ENCODE results near the gene FAM120AOS.

Gene FAM120AOS

DNA sequence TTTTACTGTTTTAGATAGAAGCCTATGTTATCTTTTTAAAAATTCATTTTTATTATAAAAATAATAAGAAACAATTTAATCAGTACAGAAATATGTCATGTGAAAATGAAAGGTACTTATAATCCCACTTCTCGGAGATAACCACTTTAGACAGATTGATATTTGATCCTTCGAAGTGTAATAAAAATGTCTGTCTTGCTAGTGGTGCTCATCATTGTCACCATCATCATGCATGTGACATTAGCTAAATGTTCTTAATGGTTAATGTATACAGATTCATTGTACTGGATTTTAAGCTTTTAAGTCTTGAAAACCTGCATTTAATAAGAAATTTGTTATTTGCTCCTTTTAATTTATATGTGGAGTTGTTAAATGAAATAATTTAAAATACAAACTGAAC is 30.1 kb upstream of the FAM120AOS start:
- H3K27ac ChIP-seq (ENCODE audit: insufficient read depth, low read length, poor library complexity, severe bottlenecking) = no peak overlapping the region
- H3K36me3 ChIP-seq (ENCODE audit: control insufficient read depth, insufficient read depth, low read length) = peaks cover 21% of the 10 kb centered on the region

DNA sequence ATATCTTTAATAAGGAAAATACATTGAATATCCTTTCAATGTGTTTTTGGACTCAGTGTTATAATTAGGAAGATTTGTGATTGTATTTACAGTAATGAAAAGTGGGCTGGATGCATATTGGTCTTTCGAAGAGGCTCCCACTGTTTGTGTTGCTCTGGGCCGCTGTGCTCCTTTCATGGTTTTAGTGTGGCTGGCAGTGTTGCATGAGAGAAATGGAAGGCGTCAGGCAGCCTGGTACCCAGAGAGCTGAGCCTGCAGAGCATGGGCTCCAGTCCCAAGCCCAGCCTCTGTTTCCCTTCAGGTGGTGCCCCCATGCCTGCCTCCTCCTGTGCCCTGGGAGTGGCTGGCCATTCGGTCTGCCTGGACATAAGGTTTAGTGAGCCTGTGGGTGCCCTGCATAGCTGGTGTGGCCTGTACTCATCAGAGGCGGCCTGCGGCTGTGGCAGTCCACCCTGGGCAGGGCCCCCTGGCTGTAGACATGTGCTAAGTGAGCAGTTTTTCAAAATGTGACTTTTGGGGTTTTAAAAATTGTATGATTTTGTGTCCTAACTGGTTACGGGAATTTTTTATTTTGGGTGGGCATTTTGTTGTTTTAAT is 27.4 kb upstream of the FAM120AOS start:
- H3K9me3 ChIP-seq (ENCODE audit: control insufficient read depth, low read length) = no peaks in the 10 kb centered on the region
- no peaks in the 10 kb centered on the region for H3K4me1 ChIP-seq (ENCODE audit: control insufficient read depth, insufficient read depth, low read length, poor library complexity, severe bottlenecking)
- H3K4me3 ChIP-seq (ENCODE audit: insufficient read depth, low read depth, low read length, poor library complexity, severe bottlenecking) = no peak overlapping the region
- H3K27me3 ChIP-seq (replicated peaks; ENCODE audit: control insufficient read depth, insufficient read depth, low read length, poor library complexity, severe bottlenecking) = no peaks in the 10 kb centered on the region
- peaks cover 13% of the 10 kb centered on the region for H3K36me3 ChIP-seq (ENCODE audit: control insufficient read depth, insufficient read depth, low read length)
- H3K27ac ChIP-seq (ENCODE audit: insufficient read depth, low read length, poor library complexity, severe bottlenecking) = no peak overlapping the region
- DNase-seq = no peak

More for the DNA sequence above, 30.1 kb upstream of the FAM120AOS start:
- Histone ChIP-seq H3K27me3 (replicated peaks; ENCODE audit: control insufficient read depth, insufficient read depth, low read length, poor library complexity, severe bottlenecking) (no peaks in the 10 kb centered on the region), H3K9me3 (ENCODE audit: control insufficient read depth, low read length) (no peaks in the 10 kb centered on the region), H3K4me3 (ENCODE audit: insufficient read depth, low read depth, low read length, poor library complexity, severe bottlenecking) (no peak overlapping the region), H3K4me1 (ENCODE audit: control insufficient read depth, insufficient read depth, low read length, poor library complexity, severe bottlenecking) (no peaks in the 10 kb centered on the region)
- DNase-seq = no peak

DNA sequence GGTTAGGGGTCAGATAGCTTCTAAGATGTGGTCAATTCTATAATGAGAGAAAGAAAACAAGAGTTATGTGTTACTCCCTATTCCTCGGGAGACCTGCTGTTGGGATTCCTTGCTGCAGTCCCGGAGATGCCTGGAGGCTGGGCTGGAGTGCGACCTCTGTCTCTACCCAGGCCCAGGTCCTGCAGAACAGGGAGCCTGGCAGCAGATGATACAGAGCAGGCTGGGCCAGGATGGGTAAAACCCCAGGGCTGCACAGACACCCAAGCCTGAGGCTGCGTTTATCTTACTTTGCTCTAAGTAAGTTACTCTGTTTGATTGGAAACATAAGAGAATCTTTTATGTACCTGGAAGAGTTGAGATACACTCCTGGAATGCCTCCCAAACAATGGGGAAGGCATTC is 26.9 kb upstream of the FAM120AOS start:
- Histone ChIP-seq H3K27me3 (replicated peaks; ENCODE audit: control insufficient read depth, insufficient read depth, low read length, poor library complexity, severe bottlenecking) (no peaks in the 10 kb centered on the region), H3K36me3 (ENCODE audit: control insufficient read depth, insufficient read depth, low read length) (peaks cover 8% of the 10 kb centered on the region), H3K4me1 (ENCODE audit: control insufficient read depth, insufficient read depth, low read length, poor library complexity, severe bottlenecking) (no peaks in the 10 kb centered on the region), H3K9me3 (ENCODE audit: control insufficient read depth, low read length) (no peaks in the 10 kb centered on the region), H3K27ac (ENCODE audit: insufficient read depth, low read length, poor library complexity, severe bottlenecking) (no peak overlapping the region), H3K4me3 (ENCODE audit: insufficient read depth, low read depth, low read length, poor library complexity, severe bottlenecking) (no peak overlapping the region)
- DNase-seq = no peak

DNA sequence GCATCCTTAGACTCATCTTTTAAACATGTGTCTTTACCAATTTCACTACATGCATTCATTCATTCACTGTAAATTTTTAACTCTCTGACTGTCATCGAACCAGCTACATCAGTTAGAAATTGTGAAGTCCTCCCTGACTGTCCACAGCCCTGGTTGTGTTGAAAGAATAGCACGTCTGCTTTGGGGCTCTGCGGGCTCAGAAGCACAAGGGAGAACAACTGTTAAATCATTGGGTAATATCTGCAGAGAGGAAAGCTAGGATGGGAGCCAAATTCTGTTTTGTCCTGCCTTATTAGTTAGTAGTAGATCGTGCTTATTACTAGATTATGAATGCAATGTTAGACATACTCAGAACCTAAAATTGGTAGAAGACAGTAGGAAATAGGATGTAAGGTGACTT is 26.3 kb upstream of the FAM120AOS start:
- Histone ChIP-seq H3K9me3 (ENCODE audit: control insufficient read depth, low read length) (no peaks in the 10 kb centered on the region), H3K36me3 (ENCODE audit: control insufficient read depth, insufficient read depth, low read length) (peaks cover 8% of the 10 kb centered on the region)
- no peak for DNase-seq

DNA sequence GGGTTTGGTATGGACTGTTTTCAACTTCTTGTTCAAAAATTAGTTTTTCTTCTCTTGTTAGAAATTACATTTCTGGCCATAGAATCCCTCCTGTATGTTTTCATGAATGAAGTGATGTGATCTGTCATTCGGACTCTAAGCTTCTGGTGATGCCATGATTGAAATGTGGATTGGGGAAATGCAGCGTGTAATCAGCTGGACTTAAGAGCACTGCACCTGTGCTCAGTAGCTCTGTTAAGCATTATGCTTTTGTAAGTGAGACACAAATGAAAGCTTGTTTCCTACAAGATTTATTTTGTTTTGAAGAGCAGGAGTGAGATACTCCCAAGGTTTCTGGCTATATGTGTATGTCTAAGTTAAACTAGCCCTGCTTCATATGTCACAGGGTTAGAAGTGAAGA is 24.0 kb upstream of the FAM120AOS start:
- no peak for DNase-seq
- Histone ChIP-seq H3K4me1 (ENCODE audit: control insufficient read depth, insufficient read depth, low read length, poor library complexity, severe bottlenecking) (no peaks in the 10 kb centered on the region), H3K36me3 (ENCODE audit: control insufficient read depth, insufficient read depth, low read length) (peaks cover 8% of the 10 kb centered on the region), H3K27ac (ENCODE audit: insufficient read depth, low read length, poor library complexity, severe bottlenecking) (no peak overlapping the region), H3K9me3 (ENCODE audit: control insufficient read depth, low read length) (no peaks in the 10 kb centered on the region), H3K4me3 (ENCODE audit: insufficient read depth, low read depth, low read length, poor library complexity, severe bottlenecking) (no peak overlapping the region), H3K27me3 (replicated peaks; ENCODE audit: control insufficient read depth, insufficient read depth, low read length, poor library complexity, severe bottlenecking) (no peaks in the 10 kb centered on the region)

More for the DNA sequence above, 26.3 kb upstream of the FAM120AOS start:
- no peaks in the 10 kb centered on the region for H3K4me1 ChIP-seq (ENCODE audit: control insufficient read depth, insufficient read depth, low read length, poor library complexity, severe bottlenecking)
- no peak overlapping the region for H3K4me3 ChIP-seq (ENCODE audit: insufficient read depth, low read depth, low read length, poor library complexity, severe bottlenecking)
- no peaks in the 10 kb centered on the region for H3K27me3 ChIP-seq (replicated peaks; ENCODE audit: control insufficient read depth, insufficient read depth, low read length, poor library complexity, severe bottlenecking)
- H3K27ac ChIP-seq (ENCODE audit: insufficient read depth, low read length, poor library complexity, severe bottlenecking) = no peak overlapping the region

DNA sequence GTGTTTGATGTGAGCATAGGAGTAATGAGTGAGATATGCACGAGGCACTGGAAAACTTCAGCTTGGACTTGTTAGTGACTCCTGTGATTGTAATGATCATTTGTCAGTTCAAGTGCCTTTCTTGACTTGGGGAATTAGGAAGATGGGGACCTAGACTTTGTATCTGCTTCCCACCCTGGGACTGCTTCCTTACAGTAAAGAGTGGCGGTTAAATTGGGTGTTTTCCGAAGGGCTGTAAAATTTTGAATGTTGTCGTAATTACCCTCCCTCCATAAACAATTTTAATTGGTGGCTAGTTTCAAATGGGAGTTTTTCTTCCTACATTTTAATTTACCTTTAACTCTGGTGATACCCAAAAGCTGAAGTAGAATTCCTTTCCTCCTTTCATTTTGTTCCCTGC is 23.5 kb upstream of the FAM120AOS start:
- no peaks in the 10 kb centered on the region for H3K4me1 ChIP-seq (ENCODE audit: control insufficient read depth, insufficient read depth, low read length, poor library complexity, severe bottlenecking)
- H3K4me3 ChIP-seq (ENCODE audit: insufficient read depth, low read depth, low read length, poor library complexity, severe bottlenecking) = no peak overlapping the region
- H3K27ac ChIP-seq (ENCODE audit: insufficient read depth, low read length, poor library complexity, severe bottlenecking) = no peak overlapping the region
- peaks cover 8% of the 10 kb centered on the region for H3K36me3 ChIP-seq (ENCODE audit: control insufficient read depth, insufficient read depth, low read length)
- DNase-seq = no peak
- no peaks in the 10 kb centered on the region for H3K27me3 ChIP-seq (replicated peaks; ENCODE audit: control insufficient read depth, insufficient read depth, low read length, poor library complexity, severe bottlenecking)
- H3K9me3 ChIP-seq (ENCODE audit: control insufficient read depth, low read length) = no peaks in the 10 kb centered on the region

DNA sequence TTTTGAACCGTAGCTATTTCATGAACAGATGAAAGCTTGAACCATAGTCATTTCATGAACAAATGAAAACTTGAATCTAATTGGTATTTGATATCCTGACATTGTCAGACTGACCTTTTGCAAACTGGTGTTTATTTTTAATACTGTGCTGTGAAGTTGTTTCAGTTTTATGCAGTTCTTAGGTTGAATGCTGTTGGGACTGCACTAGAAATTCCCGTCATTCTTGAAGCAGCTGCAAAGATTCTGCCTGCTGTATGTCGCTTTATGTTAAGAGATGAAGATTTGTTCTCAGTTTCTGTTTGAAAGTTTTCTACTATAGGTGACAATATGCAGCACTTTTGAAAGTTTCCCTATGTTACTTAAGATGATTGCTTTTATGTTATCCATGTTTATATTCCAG is 22.5 kb upstream of the FAM120AOS start:
- peaks cover 11% of the 10 kb centered on the region for H3K36me3 ChIP-seq (ENCODE audit: control insufficient read depth, insufficient read depth, low read length)
- no peaks in the 10 kb centered on the region for H3K9me3 ChIP-seq (ENCODE audit: control insufficient read depth, low read length)
- no peak overlapping the region for H3K4me3 ChIP-seq (ENCODE audit: insufficient read depth, low read depth, low read length, poor library complexity, severe bottlenecking)
- no peaks in the 10 kb centered on the region for H3K4me1 ChIP-seq (ENCODE audit: control insufficient read depth, insufficient read depth, low read length, poor library complexity, severe bottlenecking)
- no peak overlapping the region for H3K27ac ChIP-seq (ENCODE audit: insufficient read depth, low read length, poor library complexity, severe bottlenecking)
- H3K27me3 ChIP-seq (replicated peaks; ENCODE audit: control insufficient read depth, insufficient read depth, low read length, poor library complexity, severe bottlenecking) = no peaks in the 10 kb centered on the region
- DNase-seq = no peak

DNA sequence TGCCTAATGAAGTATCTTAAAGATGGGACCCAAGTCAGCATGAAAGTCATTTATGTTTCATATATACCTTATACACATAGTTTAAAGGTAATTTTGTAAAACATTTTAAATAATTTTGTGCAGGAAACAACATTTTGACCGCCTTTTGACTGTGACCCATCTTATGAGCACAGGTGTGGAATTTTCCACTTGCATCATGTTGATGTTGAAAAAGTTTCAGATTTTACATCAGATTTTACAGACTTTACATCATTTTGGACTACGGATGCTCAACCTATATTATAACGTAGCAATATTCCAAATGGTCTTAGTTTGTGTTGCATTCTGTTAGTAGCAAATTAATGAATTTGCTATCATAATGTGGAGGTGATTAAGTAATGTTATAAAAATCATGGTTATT is 21.7 kb upstream of the FAM120AOS start:
- H3K9me3 ChIP-seq (ENCODE audit: control insufficient read depth, low read length) = no peaks in the 10 kb centered on the region
- no peak for DNase-seq
- H3K36me3 ChIP-seq (ENCODE audit: control insufficient read depth, insufficient read depth, low read length) = peaks cover 9% of the 10 kb centered on the region
- H3K27ac ChIP-seq (ENCODE audit: insufficient read depth, low read length, poor library complexity, severe bottlenecking) = no peak overlapping the region
- no peaks in the 10 kb centered on the region for H3K27me3 ChIP-seq (replicated peaks; ENCODE audit: control insufficient read depth, insufficient read depth, low read length, poor library complexity, severe bottlenecking)
- no peaks in the 10 kb centered on the region for H3K4me1 ChIP-seq (ENCODE audit: control insufficient read depth, insufficient read depth, low read length, poor library complexity, severe bottlenecking)
- H3K4me3 ChIP-seq (ENCODE audit: insufficient read depth, low read depth, low read length, poor library complexity, severe bottlenecking) = no peak overlapping the region

DNA sequence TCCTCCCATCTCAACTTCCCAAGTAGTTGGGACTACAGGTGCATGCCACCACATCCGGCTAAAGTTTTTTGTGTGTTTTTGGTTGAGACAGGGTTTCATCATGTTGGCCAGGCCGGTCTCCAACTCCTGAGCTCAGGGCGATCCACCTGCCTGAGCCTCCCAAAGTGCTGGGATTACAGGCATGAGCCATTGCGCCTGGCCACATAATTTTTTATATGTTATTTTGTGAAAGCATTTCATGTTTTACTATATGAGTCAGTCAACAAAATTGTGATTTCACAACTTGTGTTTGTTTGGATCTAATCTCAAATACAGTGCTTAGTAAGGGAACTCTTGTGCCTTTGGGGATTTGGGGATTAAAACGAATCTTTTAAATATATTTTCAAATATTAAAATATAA is 20.0 kb upstream of the FAM120AOS start:
- Histone ChIP-seq H3K4me1 (ENCODE audit: control insufficient read depth, insufficient read depth, low read length, poor library complexity, severe bottlenecking) (no peaks in the 10 kb centered on the region), H3K36me3 (ENCODE audit: control insufficient read depth, insufficient read depth, low read length) (peaks cover 3% of the 10 kb centered on the region), H3K27ac (ENCODE audit: insufficient read depth, low read length, poor library complexity, severe bottlenecking) (no peak overlapping the region), H3K4me3 (ENCODE audit: insufficient read depth, low read depth, low read length, poor library complexity, severe bottlenecking) (no peak overlapping the region), H3K27me3 (replicated peaks; ENCODE audit: control insufficient read depth, insufficient read depth, low read length, poor library complexity, severe bottlenecking) (no peaks in the 10 kb centered on the region), H3K9me3 (ENCODE audit: control insufficient read depth, low read length) (no peaks in the 10 kb centered on the region)
- no peak for DNase-seq

DNA sequence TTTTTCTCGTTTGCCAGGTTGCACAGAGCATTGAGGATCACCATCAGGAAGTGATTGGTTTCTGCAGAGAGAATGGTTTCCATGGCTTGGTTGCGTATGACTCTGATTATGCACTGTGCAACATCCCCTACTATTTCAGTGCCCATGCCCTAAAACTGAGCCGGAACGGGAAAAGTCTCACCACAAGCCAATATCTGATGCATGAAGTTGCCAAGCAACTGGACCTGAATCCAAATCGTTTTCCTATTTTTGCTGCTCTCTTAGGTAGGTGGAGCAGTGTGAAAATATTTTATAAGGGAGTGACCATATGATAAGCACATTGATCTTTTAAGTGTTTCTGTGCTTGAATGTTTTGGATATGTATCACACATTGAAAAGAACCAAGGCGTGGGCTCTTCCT is 17.7 kb upstream of the FAM120AOS start:
- Histone ChIP-seq H3K27me3 (replicated peaks; ENCODE audit: control insufficient read depth, insufficient read depth, low read length, poor library complexity, severe bottlenecking) (no peaks in the 10 kb centered on the region), H3K4me1 (ENCODE audit: control insufficient read depth, insufficient read depth, low read length, poor library complexity, severe bottlenecking) (peaks cover 13% of the 10 kb centered on the region), H3K36me3 (ENCODE audit: control insufficient read depth, insufficient read depth, low read length) (peaks cover 3% of the 10 kb centered on the region), H3K9me3 (ENCODE audit: control insufficient read depth, low read length) (no peaks in the 10 kb centered on the region), H3K4me3 (ENCODE audit: insufficient read depth, low read depth, low read length, poor library complexity, severe bottlenecking) (no peak overlapping the region), H3K27ac (ENCODE audit: insufficient read depth, low read length, poor library complexity, severe bottlenecking) (no peak overlapping the region)
- no peak for DNase-seq

All from effector memory CD4-positive, alpha-beta T cell (primary cell).